T-helper 1 cell (primary cell): ENCODE results near the gene GATA2.

ENCODE experiments used
- DNase-seq, 5 donors: peaks; one replicate each; pipeline ENCODE4 v3.0.0-alpha.2; 2012 to 2020

The GATA2 gene

GRCh38 chr3:128501431-128501830 is 8.4 kb upstream of the GATA2 start:
- DNase-seq = no peak

GRCh38 chr3:128500556-128500955 is 7.6 kb upstream of the GATA2 start:
- DNase-seq = no peak

DNA sequence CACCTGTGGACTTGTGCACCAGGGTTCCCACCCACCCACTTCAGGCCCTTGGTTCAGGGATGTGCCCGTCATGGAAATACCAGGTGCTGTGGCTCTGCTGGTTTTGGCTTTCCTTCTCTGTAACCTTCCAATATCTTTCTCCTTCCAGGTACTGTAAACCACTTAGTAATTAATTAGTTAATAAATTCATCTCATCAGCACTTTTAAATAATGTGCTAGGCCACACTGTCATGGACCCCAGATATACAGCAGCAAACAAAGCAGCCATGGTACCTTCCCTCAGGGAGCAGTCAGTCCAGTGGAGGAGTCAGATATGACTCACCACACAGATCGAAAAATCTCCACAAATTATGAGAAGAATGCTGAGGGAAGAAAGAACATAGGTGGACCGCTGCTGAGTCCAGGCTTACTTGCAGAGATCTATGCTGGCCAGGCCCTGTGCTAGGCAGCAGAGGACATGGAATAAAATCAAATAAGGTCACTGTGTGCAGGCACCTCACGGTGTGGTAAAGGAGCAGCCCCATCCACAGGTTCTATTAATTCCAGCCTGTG is 6.8 kb upstream of the GATA2 start:
- no peak for DNase-seq

DNA sequence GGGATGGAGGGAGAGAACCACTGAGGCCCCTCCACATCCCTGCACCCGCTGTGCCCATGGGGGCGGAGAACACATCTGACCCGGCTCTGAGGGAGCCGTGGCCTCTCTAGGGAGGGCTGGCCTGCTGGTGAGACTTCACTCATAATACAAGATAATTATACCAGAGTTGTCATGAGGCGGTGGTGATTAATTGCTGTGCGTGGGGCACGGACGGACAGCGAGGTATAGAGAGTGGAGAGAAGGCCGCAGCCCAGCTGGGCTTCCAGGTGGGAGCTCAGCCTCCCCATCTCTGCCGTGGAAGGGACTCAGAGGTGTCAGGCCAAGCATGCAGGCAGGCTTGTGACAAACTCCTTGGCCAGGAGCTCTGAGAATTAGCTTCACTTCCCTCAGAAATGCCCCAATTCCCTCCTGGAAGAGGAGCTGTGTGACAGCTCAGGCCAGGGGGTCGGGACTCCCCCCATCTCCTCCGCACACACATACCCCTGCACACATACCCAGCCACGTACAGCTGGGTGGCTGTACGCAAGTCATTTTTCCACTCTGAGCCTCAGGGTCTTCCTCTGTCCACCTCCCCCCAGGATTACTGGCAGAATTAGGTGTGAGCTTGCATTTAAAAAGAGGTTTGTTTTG is 6.0 kb upstream of the GATA2 start:
- no peak for DNase-seq

DNA sequence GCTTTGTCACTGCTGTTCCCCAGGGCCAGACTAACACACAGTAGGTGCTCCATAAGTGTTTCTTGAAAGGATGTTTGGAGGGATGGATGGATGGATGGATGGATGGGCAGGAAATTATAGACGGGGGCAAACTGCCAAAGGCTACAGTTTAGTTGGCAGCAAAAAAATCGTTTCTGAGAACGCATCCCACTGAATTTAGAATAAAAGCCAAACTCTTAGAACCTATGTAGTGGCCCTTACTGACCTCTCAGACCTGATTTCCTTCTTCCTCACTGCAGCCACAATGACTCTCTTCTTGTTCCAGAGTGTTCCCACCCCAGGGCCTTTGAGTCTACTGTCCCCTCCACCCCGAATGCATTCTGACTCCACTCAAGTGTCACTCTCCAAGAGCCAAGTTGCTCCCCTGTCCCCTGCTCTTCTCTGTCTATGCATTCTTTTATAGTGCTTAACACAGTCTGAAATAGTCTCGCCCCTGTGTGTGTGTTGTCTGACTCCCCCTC is 5.2 kb upstream of the GATA2 start:
- no peak for DNase-seq

DNA sequence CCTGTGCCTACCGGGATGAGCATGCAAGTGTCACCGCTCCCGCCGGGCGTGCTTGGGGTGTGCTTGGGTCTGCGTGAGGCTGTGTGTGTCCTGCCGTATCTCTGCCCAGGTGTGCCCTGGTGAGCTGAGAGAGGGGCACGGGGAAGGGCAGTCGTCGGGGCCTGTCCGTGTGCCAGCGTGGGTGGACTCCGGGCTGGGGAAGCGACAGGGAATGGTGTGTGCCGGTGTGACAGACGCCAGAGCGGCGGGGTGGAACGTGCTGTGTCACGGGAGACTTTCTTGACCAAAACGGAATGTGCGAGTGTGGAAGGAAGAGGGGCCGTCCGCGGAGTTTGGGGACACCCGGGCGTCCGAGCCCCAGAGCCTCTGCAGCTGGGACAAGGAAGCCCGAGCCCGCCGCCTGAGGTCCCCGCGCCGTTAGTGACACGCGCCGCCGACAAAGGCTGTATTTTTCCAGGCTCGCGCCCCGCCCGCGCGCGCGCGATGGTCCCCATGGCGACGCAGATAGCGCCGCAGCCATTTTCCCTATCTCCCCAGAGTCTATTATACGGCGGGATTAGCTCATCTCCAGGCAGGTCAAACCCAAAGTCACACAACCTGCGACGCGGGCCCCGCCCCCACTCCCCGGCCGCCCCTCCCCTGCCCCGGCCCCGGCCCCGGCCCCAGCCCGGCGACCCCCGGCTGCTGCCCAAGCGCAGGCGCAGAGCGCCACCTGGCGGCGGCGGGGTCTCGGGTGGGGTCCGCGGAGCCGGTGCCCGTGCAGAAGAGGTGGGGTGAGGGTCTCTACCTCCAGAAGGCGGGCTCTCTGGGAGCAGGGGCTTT is 4.5 kb upstream of the GATA2 start:
- peak in 4 of 5 donors; percentile 46 to 63 (median 58) for DNase-seq

DNA sequence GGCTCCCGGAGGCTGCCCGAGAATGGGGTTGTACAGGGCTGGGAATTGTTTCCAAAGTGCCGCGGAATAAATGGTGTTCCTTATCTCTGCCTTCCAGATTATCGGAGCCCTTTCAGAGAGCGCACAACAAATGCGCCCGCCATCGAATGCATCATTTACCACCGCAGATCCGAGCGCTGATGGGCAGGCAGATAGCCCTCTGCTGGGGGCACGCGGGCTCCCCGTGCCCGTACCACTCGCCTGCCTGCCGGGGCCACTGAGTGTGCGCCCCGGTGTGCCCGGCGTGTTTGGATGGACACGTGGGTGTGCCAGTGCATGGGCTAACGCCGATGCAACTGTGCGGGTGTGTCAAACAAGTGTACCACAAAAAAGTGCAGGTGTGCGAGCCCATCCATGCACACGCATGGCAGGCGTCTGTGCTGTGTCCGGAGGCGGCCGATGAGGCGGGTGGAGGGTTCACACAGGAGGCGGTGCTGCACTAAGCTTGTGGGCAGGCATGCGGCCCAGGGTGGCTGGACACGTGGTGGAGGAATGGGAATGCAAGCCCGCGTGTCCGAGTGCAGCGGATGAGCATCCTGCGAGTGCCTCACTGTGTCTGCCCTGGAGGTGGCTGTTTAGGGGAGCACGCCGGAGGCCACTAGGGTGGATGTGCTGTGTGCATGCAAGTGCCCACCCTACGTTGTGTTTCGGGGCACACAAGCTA is 3.8 kb upstream of the GATA2 start:
- DNase-seq = no peak

DNA sequence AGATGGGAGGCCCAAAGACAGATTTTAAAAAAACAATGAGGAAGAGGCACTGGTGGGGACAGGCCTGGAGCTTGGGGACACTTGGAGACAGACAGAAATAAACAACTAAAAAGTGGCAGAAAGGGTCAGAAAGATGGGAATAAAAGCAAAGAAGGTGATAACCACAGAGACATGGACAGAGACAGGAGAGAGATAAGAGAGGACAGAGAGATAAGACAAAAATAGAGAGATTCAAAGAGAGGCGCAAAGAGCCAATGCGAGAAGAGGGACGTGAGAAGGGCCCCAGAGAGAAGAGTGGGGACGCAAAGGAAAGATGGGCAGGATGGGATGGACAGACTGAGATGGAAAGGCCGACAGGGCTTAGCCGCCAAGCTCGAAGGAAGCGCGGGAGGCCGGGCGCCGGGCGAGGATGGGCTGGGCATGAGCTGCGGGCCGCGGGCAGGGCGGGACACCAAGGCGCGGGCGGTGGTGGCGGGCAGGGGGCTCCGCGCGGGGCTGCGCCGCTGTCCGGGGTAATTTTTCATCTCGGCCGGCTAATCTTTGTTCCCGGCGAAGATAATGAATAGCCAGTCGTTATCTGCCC is 3.1 kb upstream of the GATA2 start:
- no peak for DNase-seq

DNA sequence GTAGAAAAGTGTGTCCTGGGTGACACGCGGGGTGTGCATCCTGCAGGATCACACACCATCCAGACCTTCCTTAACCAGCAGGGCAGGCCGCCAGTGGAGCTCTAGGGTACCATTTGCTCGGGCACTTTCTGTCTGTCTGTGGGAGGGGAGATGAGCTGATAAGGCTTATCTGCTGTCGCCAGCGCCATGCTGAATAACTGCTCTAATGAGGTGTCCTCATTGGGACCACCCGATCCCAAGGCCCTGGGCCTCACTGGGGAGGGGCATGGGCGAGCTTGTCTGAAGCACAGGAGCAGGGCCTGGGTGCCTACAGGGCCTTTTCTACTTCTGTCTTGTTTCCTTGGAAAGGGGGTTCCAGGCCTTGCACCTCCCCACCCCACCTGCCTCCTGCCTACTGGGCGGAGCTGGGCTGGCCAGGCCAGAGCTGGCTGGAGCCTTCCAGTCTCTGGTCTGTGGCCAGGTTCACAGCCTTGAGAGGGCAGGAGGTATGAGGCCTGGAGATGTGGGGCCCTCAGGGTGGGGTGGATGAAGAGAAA is 2.5 kb upstream of the GATA2 start:
- no peak for DNase-seq

DNA sequence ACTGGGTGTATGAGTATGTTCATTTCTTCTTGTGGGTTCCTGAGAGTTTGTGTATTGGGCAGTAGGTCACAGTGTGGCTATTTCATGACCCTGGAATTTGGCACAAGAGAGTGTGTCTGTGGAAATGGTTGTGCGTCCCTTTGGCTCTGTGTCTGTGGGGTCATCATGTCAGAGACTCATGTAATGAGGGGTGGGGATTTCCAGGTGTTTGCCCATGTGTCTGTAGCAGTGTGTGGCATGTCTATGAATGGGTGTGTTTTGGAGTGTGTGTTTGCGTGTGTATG is 1.3 kb upstream of the GATA2 start:
- DNase-seq = no peak

DNA sequence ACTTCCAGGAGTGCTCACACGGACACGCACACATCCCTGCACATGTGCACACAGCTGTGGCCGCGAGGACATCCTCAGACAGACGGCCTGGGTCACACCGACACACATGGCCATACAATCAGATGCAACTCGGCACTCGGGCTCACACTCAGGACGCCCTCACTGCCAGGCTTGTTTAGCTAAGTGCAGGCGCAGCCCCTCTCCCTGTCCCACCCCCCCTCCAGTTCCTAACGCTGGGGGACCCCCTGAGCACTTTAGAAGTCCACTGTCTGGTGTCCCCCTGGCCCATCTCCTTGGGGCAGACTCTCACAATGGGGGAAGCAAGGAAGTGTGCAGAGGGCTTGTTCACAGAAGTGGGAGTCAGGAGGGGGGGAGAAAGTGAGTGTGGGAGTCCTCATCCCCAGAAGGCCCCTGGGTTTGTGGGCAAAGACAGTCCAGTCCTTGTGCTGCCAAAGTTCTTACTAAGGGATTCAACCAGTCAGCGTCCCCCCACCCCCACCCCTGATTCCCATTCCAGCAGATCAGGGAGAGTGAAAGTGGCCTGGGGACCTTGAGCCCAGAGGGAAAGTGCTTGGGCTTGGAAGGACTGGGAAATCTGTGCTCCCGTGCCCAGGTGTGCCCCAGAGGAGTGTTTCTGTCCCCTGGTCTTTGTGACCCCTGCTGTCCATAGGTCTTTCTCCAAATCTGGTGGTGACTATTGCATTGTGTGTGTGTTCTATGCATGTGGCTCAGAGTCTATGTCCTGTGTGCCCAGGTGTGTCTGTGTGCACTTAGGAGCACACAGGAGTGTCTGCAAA is 767 bp upstream of the GATA2 start:
- no peak for DNase-seq

DNA sequence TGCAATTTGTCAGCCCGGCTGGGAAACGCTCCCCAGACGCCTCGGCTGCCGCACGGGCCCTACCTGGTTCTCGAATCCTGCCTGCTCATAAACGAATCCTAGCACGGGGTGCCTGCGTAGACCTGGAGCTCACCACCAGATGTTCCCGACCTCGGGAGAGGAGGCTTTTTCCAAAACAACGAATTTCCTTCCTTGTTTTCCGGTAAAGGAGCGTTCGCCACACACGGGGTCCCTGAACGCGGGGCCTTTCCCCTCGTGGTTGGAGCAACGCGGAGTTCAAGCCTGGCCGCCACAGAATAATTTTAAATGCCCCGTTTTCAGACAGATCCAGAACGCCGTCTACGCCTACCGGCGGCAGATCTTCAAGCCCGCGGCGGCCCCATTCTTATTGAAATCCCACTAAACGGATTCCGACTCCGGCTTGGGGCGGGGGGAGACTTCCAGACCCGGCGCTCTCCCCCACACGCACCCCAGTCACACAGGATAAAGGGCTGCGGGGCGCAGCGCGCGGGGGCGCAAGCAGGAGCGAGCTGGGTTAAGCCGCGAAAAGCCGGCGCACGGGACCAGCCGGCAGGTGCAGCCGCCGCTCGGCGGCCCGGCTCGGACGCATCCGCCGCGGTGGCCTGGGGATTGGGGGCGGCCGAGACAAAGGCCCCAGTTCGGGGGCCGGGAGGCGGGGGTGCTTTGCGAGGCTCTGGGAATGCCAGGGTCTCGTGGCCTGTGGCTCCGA is 895 bp downstream of the GATA2 start:
- DNase-seq = peak in 1 of 5 donors; percentile 12

DNA sequence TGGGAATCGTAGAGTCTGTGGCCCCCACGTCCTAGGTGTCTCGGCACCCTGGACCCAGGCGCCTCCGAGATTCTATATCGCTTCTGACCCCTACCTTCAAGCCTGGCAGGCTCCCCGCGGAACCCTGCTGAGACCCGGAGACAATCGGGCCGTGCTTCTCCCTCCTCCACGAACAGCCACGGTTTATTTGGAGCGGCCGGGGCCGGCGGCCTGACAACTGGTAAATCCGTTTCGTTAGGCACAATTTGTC is 1.4 kb downstream of the GATA2 start:
- no peak for DNase-seq

DNA sequence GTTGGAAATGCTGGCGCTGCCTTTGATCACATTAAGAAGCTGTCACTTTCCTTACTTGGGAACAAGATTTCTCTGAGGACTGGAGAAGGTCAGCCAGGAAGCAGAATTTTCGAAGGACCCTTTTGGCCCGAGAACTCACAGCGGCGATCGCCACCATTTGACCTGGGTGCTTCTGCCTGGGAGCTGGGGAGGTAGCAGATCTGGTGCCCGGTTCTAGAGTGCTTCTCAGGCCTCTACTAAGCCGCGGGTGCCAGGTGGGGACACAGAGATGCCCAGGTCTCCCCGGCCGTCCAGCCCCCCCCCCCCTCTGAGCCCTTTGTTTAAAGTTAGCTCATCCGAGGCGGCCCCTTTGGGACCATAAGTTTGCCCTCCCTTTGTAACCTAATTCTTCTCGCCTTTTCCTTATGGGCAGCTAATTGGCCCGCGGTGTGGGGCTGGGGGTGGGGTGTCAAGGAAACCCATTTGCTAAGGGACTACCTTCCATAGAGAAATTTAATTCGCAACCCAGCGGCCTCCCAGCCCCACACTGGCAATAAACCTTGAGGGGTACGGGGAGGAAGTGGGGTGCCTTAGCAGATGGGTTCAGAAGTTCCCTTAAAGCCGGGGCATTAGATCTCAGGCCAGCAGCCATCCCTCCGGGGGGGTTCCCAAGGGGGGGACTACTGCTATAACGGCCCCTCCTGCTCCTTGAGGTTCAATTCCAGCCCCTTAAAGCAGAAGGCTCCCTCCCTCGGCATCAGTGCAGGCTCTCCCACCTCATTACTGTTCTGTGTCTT is 1.9 kb downstream of the GATA2 start:
- no peak for DNase-seq

DNA sequence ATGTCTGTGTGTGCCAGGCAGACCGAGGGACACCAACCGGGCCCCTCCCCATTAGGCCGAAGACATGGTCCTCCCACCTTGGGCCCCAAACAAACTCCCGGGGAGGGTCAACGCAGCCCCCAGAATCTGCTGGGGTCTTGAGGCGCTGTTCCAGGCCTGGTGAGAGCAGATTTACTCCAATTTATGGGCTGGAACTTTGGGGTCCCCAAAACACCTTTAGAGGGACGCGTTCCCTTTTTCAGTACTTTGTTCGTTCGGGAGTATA is 2.4 kb downstream of the GATA2 start:
- no peak for DNase-seq

- DNase-seq = peak in 1 of 5 donors; percentile 20
Observed at GRCh38 chr3:128489927-128490649, 2.9 kb downstream of the GATA2 start.

DNA sequence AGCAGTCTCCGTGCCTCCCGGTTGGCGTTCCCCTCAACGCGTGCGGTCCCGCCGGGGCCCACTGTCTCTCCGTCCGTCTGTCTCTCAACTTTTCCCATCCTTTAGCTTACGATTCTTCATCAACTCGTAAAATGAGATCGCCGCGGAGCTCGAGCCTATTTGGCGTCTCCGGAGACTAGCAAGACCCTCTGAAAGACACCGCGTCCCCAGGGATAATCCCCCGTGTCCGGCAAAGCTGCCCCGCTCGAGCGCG is 3.4 kb downstream of the GATA2 start:
- no peak for DNase-seq

GRCh38 chr3:128488991-128489673 is 3.9 kb downstream of the GATA2 start:
- DNase-seq = peak in 1 of 5 donors; percentile 25

- no peak for DNase-seq
Observed at GRCh38 chr3:128488636-128488990, 4.4 kb downstream of the GATA2 start.
